ENCODE measurements around the gene MRPL10. TPM values are rescaled to one million over a fixed set of nuclear protein-coding genes. Genes with fewer than 3 reads are reported as not detected.
A peak's percentile ranks its signal among the peaks of the same experiment; 100 is the strongest.

The MRPL10 gene
- total RNA-seq, 1 experiment from 2014 or later, result 74.2 TPM

DNA sequence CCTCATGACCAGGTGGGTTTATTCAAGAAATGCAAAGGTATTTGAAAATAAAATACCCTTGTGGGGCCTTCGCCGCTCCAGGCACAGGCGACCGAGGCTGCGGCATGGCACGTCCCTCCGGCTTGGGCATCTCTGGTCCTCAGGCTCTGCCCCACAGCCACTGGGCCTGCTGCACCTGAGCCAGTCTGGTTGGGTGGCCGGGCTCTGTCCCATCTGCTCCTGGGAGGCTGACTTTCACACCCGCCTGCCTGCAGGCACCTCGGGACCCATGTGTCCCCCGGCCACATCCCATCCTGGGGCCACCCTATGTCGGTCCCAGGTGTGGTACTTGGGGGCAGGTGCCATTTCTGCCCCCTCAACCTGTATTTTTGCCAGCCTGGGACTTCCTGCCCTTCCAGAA, 30.7 kb downstream of the MRPL10 start:
- H2AFZ ChIP-seq (ENCODE audit: low read length), result no peak overlapping the region
- ChIA-PET CTCF (no interaction called here), POLR2A (ENCODE audit: unreplicated experiment) (no interaction called here)
- H3K36me3 ChIP-seq (ENCODE audit: low read depth, low read length), result no peaks in the 10 kb centered on the region
- no peaks in the 10 kb centered on the region for H3F3A ChIP-seq (ENCODE audit: low read length, unreplicated experiment)
- peaks cover 2% of the 10 kb centered on the region for H3K27me3 ChIP-seq (ENCODE audit: low read length)
- H3K4me1 ChIP-seq (ENCODE audit: insufficient read depth, low read length), result no peaks in the 10 kb centered on the region
- ATAC-seq (no peak), DNase-seq (no peak)
- no peak overlapping the region for H3K4me2 ChIP-seq (ENCODE audit: low read length)
- no TSS peak for BruUV-seq (replicated peaks)
- no peak overlapping the region for H3K4me3 ChIP-seq (ENCODE audit: low read length)
- intact Hi-C loops (cut with micrococcal nuclease), result no loop called here
- no peaks in the 10 kb centered on the region for H3K79me2 ChIP-seq (ENCODE audit: low read length)
- no peaks in the 10 kb centered on the region for H3K9me3 ChIP-seq (ENCODE audit: low read length)
- no peak for TF ChIP-seq CTCF (conservative IDR thresholded peaks at IDR 0.05; ENCODE audit: low read depth, low read length)
- TF ChIP-seq EZH2phosphoT487 (IDR thresholded peaks at IDR 0.05; ENCODE audit: borderline replicate concordance, low read length), result no peak
- TF ChIP-seq EZH2 (IDR thresholded peaks at IDR 0.05; ENCODE audit: low read length, unreplicated experiment), result no peak
- H3K27ac ChIP-seq (ENCODE audit: low read length), result no peak overlapping the region
- H3K9me2 ChIP-seq (replicated peaks; ENCODE audit: low read length), result no peaks in the 10 kb centered on the region
- H3K9ac ChIP-seq (ENCODE audit: low read length), result no peak overlapping the region
- H4K20me1 ChIP-seq (ENCODE audit: low read length), result no peaks in the 10 kb centered on the region

DNA sequence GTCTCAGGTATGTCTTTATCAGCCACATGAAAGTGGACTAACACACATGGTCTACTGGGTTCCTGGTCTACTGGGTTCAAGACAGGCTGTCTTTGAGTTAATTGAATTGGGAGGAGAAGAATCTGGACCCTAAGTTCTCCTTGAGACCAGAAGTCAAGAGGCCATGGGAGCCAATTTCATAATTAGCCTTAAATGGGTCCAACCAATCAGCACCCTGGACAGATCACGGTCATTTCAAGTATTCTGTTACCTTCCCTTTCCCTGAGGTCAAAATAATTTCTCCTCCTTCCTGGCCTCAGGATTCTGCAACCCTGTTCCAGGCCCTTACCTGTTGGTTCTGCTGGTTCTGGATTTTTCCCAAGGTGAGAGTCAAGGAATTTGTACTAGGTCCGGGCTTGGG, 33.5 kb downstream of the MRPL10 start:
- Histone ChIP-seq H3K4me2 (ENCODE audit: low read length) (no peak overlapping the region), H3K27me3 (ENCODE audit: low read length) (peaks cover 31% of the 10 kb centered on the region), H2AFZ (ENCODE audit: low read length) (no peak overlapping the region), H3K79me2 (ENCODE audit: low read length) (no peaks in the 10 kb centered on the region), H3K27ac (ENCODE audit: low read length) (no peak overlapping the region), H3K9me3 (ENCODE audit: low read length) (no peaks in the 10 kb centered on the region), H3F3A (ENCODE audit: low read length, unreplicated experiment) (no peaks in the 10 kb centered on the region), H3K9ac (ENCODE audit: low read length) (no peak overlapping the region), H3K9me2 (replicated peaks; ENCODE audit: low read length) (no peaks in the 10 kb centered on the region), H3K36me3 (ENCODE audit: low read depth, low read length) (no peaks in the 10 kb centered on the region), H3K4me3 (ENCODE audit: low read length) (no peak overlapping the region), H4K20me1 (ENCODE audit: low read length) (no peaks in the 10 kb centered on the region), H3K4me1 (ENCODE audit: insufficient read depth, low read length) (no peaks in the 10 kb centered on the region)
- ChIA-PET POLR2A (ENCODE audit: unreplicated experiment) (no interaction called here), CTCF (no interaction called here)
- intact Hi-C loops (cut with micrococcal nuclease), result no loop called here
- TF ChIP-seq CTCF (conservative IDR thresholded peaks at IDR 0.05; ENCODE audit: low read depth, low read length), result no peak
- TF ChIP-seq EZH2phosphoT487 (IDR thresholded peaks at IDR 0.05; ENCODE audit: borderline replicate concordance, low read length), result no peak
- TF ChIP-seq EZH2 (IDR thresholded peaks at IDR 0.05; ENCODE audit: low read length, unreplicated experiment), result no peak
- no TSS peak for BruUV-seq (replicated peaks)
- ATAC-seq (no peak), DNase-seq (no peak)

GRCh38 chr17:47792979-47793378, 38.4 kb downstream of the MRPL10 start:
- ChIA-PET CTCF (no interaction called here), POLR2A (ENCODE audit: unreplicated experiment) (no interaction called here)
- H3K4me2 ChIP-seq (ENCODE audit: low read length), result no peak overlapping the region
- no peak for TF ChIP-seq EZH2 (IDR thresholded peaks at IDR 0.05; ENCODE audit: low read length, unreplicated experiment)
- peak; percentile 13; the same call in 1 of the 2 replicates for TF ChIP-seq EZH2phosphoT487 (IDR thresholded peaks at IDR 0.05; ENCODE audit: borderline replicate concordance, low read length)
- BruUV-seq (replicated peaks), result no TSS peak
- ATAC-seq (no peak), DNase-seq (no peak)
- intact Hi-C loops (cut with micrococcal nuclease), result no loop called here
- peaks cover 71% of the 10 kb centered on the region for H3K27me3 ChIP-seq (ENCODE audit: low read length)
- H3K9me3 ChIP-seq (ENCODE audit: low read length), result no peaks in the 10 kb centered on the region
- no peaks in the 10 kb centered on the region for H3K79me2 ChIP-seq (ENCODE audit: low read length)
- H3K9ac ChIP-seq (ENCODE audit: low read length), result no peak overlapping the region
- H2AFZ ChIP-seq (ENCODE audit: low read length), result no peak overlapping the region
- H4K20me1 ChIP-seq (ENCODE audit: low read length), result no peaks in the 10 kb centered on the region
- no peaks in the 10 kb centered on the region for H3K36me3 ChIP-seq (ENCODE audit: low read depth, low read length)
- no peaks in the 10 kb centered on the region for H3F3A ChIP-seq (ENCODE audit: low read length, unreplicated experiment)
- no peaks in the 10 kb centered on the region for H3K9me2 ChIP-seq (replicated peaks; ENCODE audit: low read length)
- H3K4me3 ChIP-seq (ENCODE audit: low read length), result no peak overlapping the region
- no peaks in the 10 kb centered on the region for H3K4me1 ChIP-seq (ENCODE audit: insufficient read depth, low read length)
- no peak overlapping the region for H3K27ac ChIP-seq (ENCODE audit: low read length)

All from PC-3 (cell line).